GM19023 (cell line): ENCODE results near the gene RFXAP.
"Not testable (repeated sequence)": the region's sequence is repeated elsewhere in the genome, so short reads cannot be mapped to it uniquely, and the experiment has no call there.

Experiments
- ATAC-seq: cut with Tn5 transposase; IDR thresholded peaks from one replicate; pipeline ENCODE4 v1.9.1; 2021; ENCODE audit warnings: mild to moderate bottlenecking, moderate library complexity; ENCODE audit not compliant: unreplicated experiment

The RFXAP gene, protein sequence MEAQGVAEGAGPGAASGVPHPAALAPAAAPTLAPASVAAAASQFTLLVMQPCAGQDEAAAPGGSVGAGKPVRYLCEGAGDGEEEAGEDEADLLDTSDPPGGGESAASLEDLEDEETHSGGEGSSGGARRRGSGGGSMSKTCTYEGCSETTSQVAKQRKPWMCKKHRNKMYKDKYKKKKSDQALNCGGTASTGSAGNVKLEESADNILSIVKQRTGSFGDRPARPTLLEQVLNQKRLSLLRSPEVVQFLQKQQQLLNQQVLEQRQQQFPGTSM

GRCh38 chr13:36818804-36819738, at the start of gene RFXAP:
Gene RFXAP, plus strand, starts transcription at chr13:36819222. Its CDS starts 136 bp downstream, at chr13:36819358.
- ATAC-seq = peak; percentile 87

DNA sequence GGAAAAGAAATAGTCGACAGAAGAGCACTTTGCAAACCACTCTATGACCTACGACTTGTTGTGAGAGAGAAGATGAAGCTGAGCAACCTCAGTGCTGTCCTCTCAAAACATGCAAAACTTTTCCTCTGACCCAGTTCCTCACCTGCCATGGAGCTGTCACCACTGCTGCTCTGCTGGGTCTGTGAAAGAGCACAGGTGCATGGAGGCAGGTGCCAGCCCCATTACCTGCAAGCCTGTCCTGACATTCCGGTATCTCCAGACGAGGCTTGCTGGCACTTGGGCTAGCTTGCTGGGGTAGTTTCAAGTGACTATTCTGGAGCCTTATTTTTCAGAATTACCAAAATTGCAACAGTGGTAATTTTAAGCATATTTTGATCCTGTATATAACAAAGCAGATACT, 49.5 kb upstream of the RFXAP start:
- no peak for ATAC-seq

GRCh38 chr13:36770741-36771140, 48.3 kb upstream of the RFXAP start:
- no peak for ATAC-seq

GRCh38 chr13:36772853-36773252, 46.2 kb upstream of the RFXAP start:
- no peak for ATAC-seq

DNA sequence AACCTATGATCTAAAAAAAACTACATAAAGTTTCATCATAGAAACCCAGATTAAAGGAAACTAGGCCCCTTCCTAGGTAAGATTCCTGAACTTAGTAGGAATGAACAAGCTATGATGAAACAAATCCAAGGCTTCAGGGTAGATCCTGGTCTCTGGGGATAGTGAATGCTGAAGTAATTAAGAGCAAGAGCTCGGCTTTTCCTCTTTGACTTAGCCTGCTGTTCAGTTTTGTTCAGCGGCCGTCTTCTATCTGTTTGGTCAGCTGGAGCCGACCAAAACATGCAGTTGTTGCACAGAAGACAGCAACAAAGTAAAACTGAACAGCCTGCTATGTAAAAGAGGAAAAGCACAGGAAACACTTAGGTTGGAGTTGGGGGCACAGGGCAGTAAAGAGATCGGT, 44.1 kb upstream of the RFXAP start:
- no peak for ATAC-seq

GRCh38 chr13:36776175-36776574, 42.8 kb upstream of the RFXAP start:
- ATAC-seq = no peak

- no peak for ATAC-seq
Measured at GRCh38 chr13:36778083-36778671, 40.8 kb upstream of the RFXAP start.

- ATAC-seq = no peak
Measured at GRCh38 chr13:36783890-36784289, 35.1 kb upstream of the RFXAP start.

GRCh38 chr13:36786175-36786574, 32.8 kb upstream of the RFXAP start:
- ATAC-seq = not testable (repeated sequence)

- ATAC-seq = no peak
Measured at GRCh38 chr13:36787181-36787580, 31.8 kb upstream of the RFXAP start.

GRCh38 chr13:36788276-36788675, 30.7 kb upstream of the RFXAP start:
- no peak for ATAC-seq

DNA sequence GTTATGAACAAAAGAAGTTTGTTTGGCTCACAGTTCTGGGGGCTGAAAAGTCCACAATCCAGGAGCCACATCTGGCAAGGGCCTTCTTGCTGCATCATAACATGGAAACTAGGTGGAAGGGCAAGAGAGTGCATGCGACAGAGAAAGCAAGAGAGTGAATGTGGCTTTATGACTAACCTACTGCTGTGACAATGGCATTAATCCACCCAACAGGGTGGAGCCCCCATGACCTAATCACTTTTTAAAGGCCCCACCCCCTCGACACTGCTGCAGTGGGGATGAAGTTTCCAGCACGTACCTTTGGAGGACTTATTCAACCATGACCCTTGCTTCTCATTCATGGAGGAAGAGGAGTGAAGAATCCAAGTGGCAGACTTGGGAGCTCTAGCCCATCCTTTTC, 30.0 kb upstream of the RFXAP start:
- ATAC-seq = no peak

- ATAC-seq = no peak
Measured at GRCh38 chr13:36789730-36790129, 29.3 kb upstream of the RFXAP start.

DNA sequence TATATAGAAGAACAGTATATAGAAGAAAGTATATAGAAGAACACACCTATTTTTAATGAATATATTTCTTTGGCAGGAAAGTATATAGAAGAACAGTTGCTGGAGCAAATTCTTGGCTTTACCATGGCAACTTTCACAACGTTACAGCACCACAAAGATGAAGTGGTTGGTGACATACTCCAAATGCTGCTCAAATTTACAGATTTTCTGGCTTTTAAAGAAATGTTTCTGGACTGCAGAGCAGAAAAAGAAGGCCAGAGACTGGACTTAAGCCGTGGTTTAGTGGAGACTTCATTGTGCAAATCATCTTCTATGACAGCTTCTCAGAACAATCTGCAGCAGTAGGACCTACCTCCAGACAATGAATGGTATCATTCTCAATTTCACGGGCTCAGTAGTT, 24.3 kb upstream of the RFXAP start:
- no peak for ATAC-seq

- ATAC-seq = no peak
Measured at GRCh38 chr13:36795463-36795862, 23.6 kb upstream of the RFXAP start.

DNA sequence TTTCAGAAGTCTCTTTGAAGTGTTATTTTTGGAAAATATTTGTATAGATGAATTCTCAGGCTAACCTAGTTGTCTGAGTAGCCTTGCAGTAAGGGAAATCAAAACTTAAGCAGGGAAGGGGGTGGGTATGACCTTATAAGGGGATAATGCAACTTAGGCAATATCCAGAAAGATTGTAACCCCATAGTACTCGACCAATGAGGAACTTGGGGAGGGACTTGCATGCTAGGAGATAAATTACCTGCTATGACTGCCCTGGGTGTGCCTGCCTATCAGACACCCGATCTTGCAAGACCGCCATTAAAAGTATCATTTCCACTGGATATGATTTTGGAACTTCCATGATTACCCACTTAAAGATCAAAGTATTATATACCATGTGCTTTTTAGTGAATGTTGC, 23.0 kb upstream of the RFXAP start:
- ATAC-seq = no peak

DNA sequence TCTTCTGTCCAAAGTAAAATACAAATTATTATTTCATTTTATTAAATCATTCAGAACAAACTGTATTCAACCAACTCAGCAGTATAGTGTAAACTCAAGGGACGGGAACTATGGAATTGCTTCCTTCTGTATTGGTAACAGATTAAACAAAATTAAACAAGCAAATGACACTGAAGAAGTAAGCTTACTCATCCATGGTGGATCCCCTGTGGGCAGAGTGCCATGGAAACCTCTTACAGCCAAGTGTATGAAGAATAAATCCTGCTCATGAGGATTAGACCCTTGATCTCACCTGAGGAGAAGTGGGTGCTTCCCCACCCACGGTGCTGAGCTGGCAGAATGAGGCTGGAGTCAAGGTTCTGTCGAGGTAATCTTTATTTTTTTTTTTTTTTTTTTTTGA, 18.0 kb upstream of the RFXAP start:
- no peak for ATAC-seq

DNA sequence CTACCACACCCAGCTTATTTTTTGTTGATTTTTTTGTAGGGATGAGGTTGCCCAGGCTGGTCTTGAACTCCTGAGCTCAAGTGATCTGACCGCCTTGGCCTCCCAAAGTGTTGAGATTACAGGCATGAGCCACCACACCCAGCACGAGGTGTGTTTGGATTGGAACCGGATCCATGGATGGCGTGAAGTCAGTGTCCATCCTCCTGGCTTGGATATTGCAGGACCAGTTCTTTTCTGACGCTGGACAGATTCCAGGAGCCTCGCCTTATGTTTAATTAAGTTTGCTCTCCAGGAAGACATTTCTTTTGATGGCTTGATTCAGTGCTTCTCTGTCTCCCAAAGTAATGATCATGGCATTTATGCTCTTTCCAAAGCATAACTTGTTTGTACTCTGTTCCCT, 14.4 kb upstream of the RFXAP start:
- ATAC-seq = no peak

- no peak for ATAC-seq
Measured at GRCh38 chr13:36806102-36806501, 12.9 kb upstream of the RFXAP start.

GRCh38 chr13:36807616-36808015, 11.4 kb upstream of the RFXAP start:
- ATAC-seq = no peak

- ATAC-seq = no peak
Measured at GRCh38 chr13:36813225-36813624, 5.8 kb upstream of the RFXAP start.

DNA sequence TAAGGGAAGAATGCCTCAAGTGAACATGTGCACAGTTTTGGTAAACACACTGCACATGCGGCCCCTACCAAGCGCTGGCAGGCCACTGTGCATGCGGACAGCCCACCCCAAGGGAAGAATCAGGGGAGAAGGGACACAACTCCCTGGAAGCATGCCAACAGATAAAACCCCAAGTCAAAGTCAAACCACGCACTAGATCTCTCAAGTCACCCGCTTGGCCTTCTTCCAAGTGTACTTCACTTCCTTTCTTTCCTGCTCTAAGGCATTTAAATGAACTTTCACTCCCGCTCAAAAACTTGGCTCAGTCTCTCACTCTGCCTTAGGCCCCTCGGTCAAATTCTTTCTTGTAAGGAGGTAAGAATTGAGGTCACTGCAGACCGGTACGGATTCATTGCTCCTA, 4.6 kb upstream of the RFXAP start:
- ATAC-seq = no peak
